IMR-90 (cell line): ENCODE results near the gene IL23R. TPM values are rescaled to one million over a fixed set of nuclear protein-coding genes. Genes with fewer than 3 reads are reported as not detected.

Source experiments
- ATAC-seq: fragments of 200-7000 bp; cut with Tn5 transposase; 2 replicates; pipeline ENCODE4 v1.9.1; 2020; ENCODE audit warnings: low read depth, mild to moderate bottlenecking, moderate library complexity
- BruUV-seq: library from RNA; stranded (reverse); fragments of 400-500 nt; replicated peaks from 2 replicates; lab custom pipeline; 2021; lab: Mats Ljungman, UMichigan
- CTCF ChIA-PET: fragments of 300-600 bp; formaldehyde crosslinking; extraction: SDS; loops from one replicate; lab custom pipeline; 2021; ENCODE audit warnings: antibody characterized with exemption; lab: Yijun Ruan, JAX
- POLR2A ChIA-PET: fragments of 300-600 bp; sonication (Branson Sonifier 250); formaldehyde crosslinking; loops from one replicate; lab custom pipeline; 2022; ENCODE audit warnings: antibody characterized with exemption; ENCODE audit not compliant: unreplicated experiment; lab: Charles Lee
- DNase-seq: peaks from one replicate; pipeline ENCODE4 v3.0.0; 2013
- H2AFZ ChIP-seq: replicated peaks from 2 replicates; pipeline ENCODE3; 2013; ENCODE audit warnings: low read length, mild to moderate bottlenecking; ENCODE audit not compliant: poor library complexity
- H2AK5ac ChIP-seq: 2 replicates; pipeline ENCODE4 v1.6.1; 2013; ENCODE audit warnings: low read depth, low read length, inconsistent platforms
- H2AK9ac ChIP-seq: replicated peaks from 2 replicates; pipeline ENCODE3; 2013; ENCODE audit warnings: mild to moderate bottlenecking, low read depth, low read length, moderate library complexity; ENCODE audit not compliant: poor library complexity
- H2BK120ac ChIP-seq: 2 replicates; pipeline ENCODE4 v1.6.1; 2013; ENCODE audit warnings: low read depth, low read length, inconsistent platforms
- H2BK15ac ChIP-seq: 3 replicates; pipeline ENCODE4 v1.6.1; 2013; ENCODE audit warnings: low read depth, low read length, inconsistent platforms
- H2BK20ac ChIP-seq: 2 replicates; pipeline ENCODE4 v1.6.1; 2013; ENCODE audit warnings: low read depth, mild to moderate bottlenecking, inconsistent platforms, low read length, moderate library complexity
- H2BK5ac ChIP-seq: 2 replicates; pipeline ENCODE4 v1.6.1; 2013; ENCODE audit warnings: mild to moderate bottlenecking, low read depth, low read length, inconsistent platforms; ENCODE audit not compliant: poor library complexity, severe bottlenecking
- H3K14ac ChIP-seq: replicated peaks from 2 replicates; pipeline ENCODE4 v1.6.1; 2013; ENCODE audit warnings: low read depth, low read length, inconsistent platforms
- H3K18ac ChIP-seq: 2 replicates; pipeline ENCODE4 v1.6.1; 2013; ENCODE audit warnings: low read depth, low read length, control low read depth
- H3K23ac ChIP-seq: 2 replicates; pipeline ENCODE4 v1.6.1; 2013; ENCODE audit warnings: low read depth, low read length, inconsistent platforms
- H3K27ac ChIP-seq: 2 replicates; pipeline ENCODE4 v1.5.1; 2013; ENCODE audit warnings: mild to moderate bottlenecking, control low read depth, low read length; ENCODE audit not compliant: insufficient read depth
- H3K27me3 ChIP-seq: 2 replicates; pipeline ENCODE4 v1.6.1; 2013; ENCODE audit warnings: low read length; ENCODE audit not compliant: control insufficient read depth, insufficient read depth
- H3K36me3 ChIP-seq: 2 replicates; pipeline ENCODE4 v1.6.1; 2013; ENCODE audit warnings: low read length, mixed read lengths; ENCODE audit not compliant: control insufficient read depth, insufficient read depth
- H3K4ac ChIP-seq: 2 replicates; pipeline ENCODE4 v1.6.1; 2013; ENCODE audit warnings: low read depth, low read length, inconsistent platforms
- H3K4me1 ChIP-seq: 2 replicates; pipeline ENCODE4 v1.6.1; 2013; ENCODE audit warnings: low read length, mixed read lengths; ENCODE audit not compliant: control insufficient read depth, insufficient read depth
- H3K4me2 ChIP-seq: 2 replicates; pipeline ENCODE4 v1.6.1; 2013; ENCODE audit warnings: low read depth, mild to moderate bottlenecking, control low read depth, low read length, moderate library complexity
- H3K4me3 ChIP-seq: 2 replicates; pipeline ENCODE4 v1.5.1; 2013; ENCODE audit warnings: low read depth, mild to moderate bottlenecking, control low read depth, low read length, moderate library complexity; ENCODE audit not compliant: insufficient read depth
- H3K56ac ChIP-seq: 2 replicates; pipeline ENCODE4 v1.6.1; 2013; ENCODE audit warnings: low read length, inconsistent platforms; ENCODE audit not compliant: insufficient read depth; ENCODE audit errors: extremely low read depth
- H3K79me1 ChIP-seq, 2 experiments: 2 replicates each; pipeline ENCODE4 v1.6.1; 2013; ENCODE audit warnings: low read length in 2 of 2, inconsistent platforms in 1 of 2, low read depth in 1 of 2
- H3K9ac ChIP-seq: 2 replicates; pipeline ENCODE4 v1.6.1; 2013; ENCODE audit warnings: low read depth, low read length, control low read depth
- H3K9me1 ChIP-seq: 2 replicates; pipeline ENCODE4 v1.6.1; 2013; ENCODE audit warnings: low read length, inconsistent platforms; ENCODE audit not compliant: insufficient read depth
- H3K9me3 ChIP-seq: 2 replicates; pipeline ENCODE4 v1.6.1; 2013; ENCODE audit warnings: low read length; ENCODE audit not compliant: control insufficient read depth, insufficient read depth
- H4K20me1 ChIP-seq: 2 replicates; pipeline ENCODE4 v1.6.1; 2013; ENCODE audit warnings: low read length, inconsistent platforms; ENCODE audit not compliant: insufficient read depth
- H4K5ac ChIP-seq: 2 replicates; pipeline ENCODE4 v1.6.1; 2013; ENCODE audit warnings: mild to moderate bottlenecking, low read depth, low read length, control low read depth
- H4K8ac ChIP-seq, 2 experiments: 2 replicates each; pipeline ENCODE4 v1.6.1; 2013; ENCODE audit warnings: low read depth in 2 of 2, low read length in 2 of 2, control low read depth in 1 of 2, inconsistent platforms in 1 of 2
- H4K91ac ChIP-seq: 2 replicates; pipeline ENCODE4 v1.6.1; 2013; ENCODE audit warnings: low read depth, low read length, inconsistent platforms; ENCODE audit not compliant: insufficient read depth
- CEBPB ChIP-seq: IDR thresholded peaks from 2 replicates; pipeline ENCODE4 v1.6.1; 2012; ENCODE audit warnings: low read depth, low read length, improper control_type of control experiment
- NFE2L2 ChIP-seq: fragments of 150-350 bp; IDR thresholded peaks from 2 replicates; pipeline ENCODE4 v1.6.1; 2016; ENCODE audit warnings: low read depth, mild to moderate bottlenecking, low read length
- WGBS, 2 experiments: methylation state at CpG; one replicate each; pipeline versions ENCODE4 v1.1.5 to v1.1.7; 2013; ENCODE audit warnings: missing lambda C conversion rate in 2 of 2; ENCODE audit not compliant: insufficient read length in 1 of 2; ENCODE audit errors: extremely low coverage in 2 of 2; 5-methylcytosine and 5-hydroxymethylcytosine counted together
- dilution Hi-C: fragments of 300-500 bp; cut with HindIII; formaldehyde crosslinking; loops from one replicate; pipeline ENCODE4 v1.14.3; 2018; ENCODE audit warnings: low sequenced_read_pairs; ENCODE audit not compliant: unreplicated experiment
- in situ Hi-C: fragments of 300-500 bp; cut with MboI; formaldehyde crosslinking; loops from 3 replicates; pipeline ENCODE4 v1.14.3; 2019; ENCODE audit warnings: low sequenced_read_pairs, inconsistent platforms, mixed read lengths
- intact Hi-C: fragments of 100-400 bp; cut with micrococcal nuclease; formaldehyde crosslinking; loops from 2 replicates; pipeline ENCODE4 v1.10.0; 2022
- polyA plus RNA-seq, 3 experiments: library from polyadenylated mRNA; depleted of rRNA; stranded (reverse); fragments of >200 nt; gene quantifications; 2 replicates each; pipeline ENCODE4 v1.2.3, GENCODE V29; 2012; ENCODE audit warnings: low replicate concordance in 1 of 3
- total RNA-seq: library from RNA; depleted of rRNA; stranded (reverse); fragments of >200 nt; gene quantifications from 2 replicates; pipeline ENCODE4 v1.2.3, GENCODE V29; 2012

Gene IL23R
- total and polyA plus RNA-seq, 2 of the 4 experiments (the other 2 are of a cell fraction): not detected

GRCh38 chr1:67256291-67257172 lies 90.3 kb downstream of the IL23R start:
- WGBS, 2 experiments: no CpG with 5 or more reads among the region's 2 CpGs
- no peak overlapping the region for H3K4ac ChIP-seq
- no peak overlapping the region for H2AK9ac ChIP-seq
- H3K9me3 ChIP-seq: no peaks in the 10 kb centered on the region
- no peaks in the 10 kb centered on the region for H3K9me1 ChIP-seq
- H3K23ac ChIP-seq: no peak overlapping the region
- no peaks in the 10 kb centered on the region for H4K20me1 ChIP-seq
- H4K8ac ChIP-seq: no peak overlapping the region
- no peak overlapping the region for H2AFZ ChIP-seq
- no peak overlapping the region for H4K91ac ChIP-seq
- no peaks in the 10 kb centered on the region for H3K79me1 ChIP-seq
- no peak overlapping the region for H3K4me2 ChIP-seq
- in situ Hi-C loops: no loop called here
- H2BK5ac ChIP-seq: no peak overlapping the region
- no peak overlapping the region for H3K9ac ChIP-seq
- no peak overlapping the region for H3K18ac ChIP-seq
- no peaks in the 10 kb centered on the region for H3K36me3 ChIP-seq
- H2BK15ac ChIP-seq: no peak overlapping the region
- POLR2A ChIA-PET: no interaction called here
- H2BK120ac ChIP-seq: no peak overlapping the region
- intact Hi-C loops: no loop called here
- no peaks in the 10 kb centered on the region; the same call in 1 of the 2 replicates for H3K27me3 ChIP-seq
- H4K5ac ChIP-seq: no peak overlapping the region
- CTCF ChIA-PET: no interaction called here
- no peak for TF ChIP-seq NFE2L2
- TF ChIP-seq CEBPB: 0 out of 2 replicates have a peak, but pooled peaks have one; percentile 6
- H2AK5ac ChIP-seq: no peak overlapping the region
- no peak for ATAC-seq
- H3K4me3 ChIP-seq: no peak overlapping the region
- no peaks in the 10 kb centered on the region for H3K4me1 ChIP-seq
- DNase-seq: no peak
- BruUV-seq: no TSS peak
- H3K14ac ChIP-seq: no peak overlapping the region
- H2BK20ac ChIP-seq: no peak overlapping the region
- H3K27ac ChIP-seq: no peak overlapping the region
- no peak overlapping the region for H3K56ac ChIP-seq
- dilution Hi-C loops: no loop called here
